Activated CD4-positive, alpha-beta memory T cell treated with anti-CD3 and anti-CD28 coated beads for 36 hours (primary cell): ENCODE results near the gene ATP6V0D1. TPM values are rescaled to one million over a fixed set of nuclear protein-coding genes. Genes with fewer than 3 reads are reported as not detected.

ENCODE experiments used
- CTCF ChIA-PET: fragments of 350-600 bp; sonication (Branson Sonifier 250); formaldehyde crosslinking; loops from one replicate; lab custom pipeline; 2021; ENCODE audit warnings: antibody characterized with exemption, inconsistent platforms; lab: Charles Lee
- POLR2A ChIA-PET: fragments of 350-600 bp; sonication (Branson Sonifier 250); formaldehyde crosslinking; loops from one replicate; lab custom pipeline; 2021; ENCODE audit warnings: antibody characterized with exemption; lab: Charles Lee
- DNase-seq: peaks from one replicate; pipeline ENCODE4 v3.0.0-alpha.2; 2020
- H3K27ac Mint-ChIP-seq: one replicate; pipeline ENCODE4 v1.8.0; 2021; ENCODE audit warnings: mixed read lengths
- H3K27me3 Mint-ChIP-seq: one replicate; pipeline ENCODE4 v1.8.0; 2021; ENCODE audit warnings: mixed read lengths
- H3K36me3 Mint-ChIP-seq: one replicate; pipeline ENCODE4 v1.8.0; 2021; ENCODE audit warnings: mixed read lengths
- H3K4me1 Mint-ChIP-seq: one replicate; pipeline ENCODE4 v1.8.0; 2021; ENCODE audit warnings: low read depth, mixed read lengths
- H3K4me3 Mint-ChIP-seq: one replicate; pipeline ENCODE4 v1.8.0; 2021; ENCODE audit warnings: mild to moderate bottlenecking, mixed read lengths
- H3K9me3 Mint-ChIP-seq: one replicate; pipeline ENCODE4 v1.8.0; 2021; ENCODE audit warnings: mixed read lengths
- intact Hi-C: fragments of 100-400 bp; cut with micrococcal nuclease; formaldehyde crosslinking; loops from one replicate; pipeline ENCODE4 v1.15.1; 2023
- total RNA-seq, 2 experiments: library from RNA; stranded (reverse); gene quantifications; one replicate each; pipeline ENCODE4 v1.2.3, GENCODE V29; 2021

ATP6V0D1 gene
- total RNA-seq, 2 experiments from 2014 or later, result 25.0 to 26.3 TPM

- Mint-ChIP-seq H3K27ac (no peak overlapping the region), H3K9me3 (no peaks in the 10 kb centered on the region), H3K36me3 (no peaks in the 10 kb centered on the region), H3K27me3 (no peaks in the 10 kb centered on the region), H3K4me1 (peaks cover 7% of the 10 kb centered on the region), H3K4me3 (no peak overlapping the region)
- ChIA-PET CTCF (interaction anchor here (0.9 to 1.2 kb wide), 3 partner anchors 12 to 61 kb away, joined by 3 to 4 read pairs (median 4); no protein-coding TSS in a partner anchor), POLR2A (no interaction called here)
- intact Hi-C loops, result no loop called here
- DNase-seq, result no peak
Measured at GRCh38 chr16:67460168-67460567, 20.8 kb downstream of the ATP6V0D1 start.

- Mint-ChIP-seq H3K27ac (no peak overlapping the region), H3K4me3 (no peak overlapping the region), H3K9me3 (no peaks in the 10 kb centered on the region), H3K36me3 (no peaks in the 10 kb centered on the region), H3K4me1 (peaks cover 7% of the 10 kb centered on the region), H3K27me3 (no peaks in the 10 kb centered on the region)
- intact Hi-C loops, result no loop called here
- DNase-seq, result no peak
- ChIA-PET CTCF (interaction anchor here (0.9 to 1.2 kb wide), 3 partner anchors 12 to 60 kb away, joined by 3 to 4 read pairs (median 4); no protein-coding TSS in a partner anchor), POLR2A (no interaction called here)
Measured at GRCh38 chr16:67459861-67460150, 21.2 kb downstream of the ATP6V0D1 start.

- DNase-seq, result no peak
- Mint-ChIP-seq H3K36me3 (no peaks in the 10 kb centered on the region), H3K4me1 (peaks cover 7% of the 10 kb centered on the region), H3K9me3 (no peaks in the 10 kb centered on the region), H3K4me3 (no peak overlapping the region), H3K27ac (no peak overlapping the region), H3K27me3 (no peaks in the 10 kb centered on the region)
- intact Hi-C loops, result no loop called here
- POLR2A ChIA-PET, result no interaction called here
- CTCF ChIA-PET, result interaction anchor here (0.9 to 1.3 kb wide), 4 partner anchors 12 to 60 kb away, joined by 3 to 4 read pairs (median 4); no protein-coding TSS in a partner anchor
Measured at GRCh38 chr16:67459066-67459860, 21.7 kb downstream of the ATP6V0D1 start.

- H3K36me3 Mint-ChIP-seq, result no peaks in the 10 kb centered on the region
- H3K27me3 Mint-ChIP-seq, result no peaks in the 10 kb centered on the region
- intact Hi-C loops, result no loop called here
- ChIA-PET CTCF (interaction anchor here (0.9 to 1.3 kb wide), 2 partner anchors 30 to 31 kb away, joined by 3 to 4 read pairs; no protein-coding TSS in a partner anchor), POLR2A (interaction anchor here (0.6 kb wide), 1 partner anchor 357 kb away, joined by 5 read pairs; no protein-coding TSS in a partner anchor)
- H3K4me3 Mint-ChIP-seq, result no peak overlapping the region
- H3K27ac Mint-ChIP-seq, result no peak overlapping the region
- no peak for DNase-seq
- H3K4me1 Mint-ChIP-seq, result peaks cover 7% of the 10 kb centered on the region
- no peaks in the 10 kb centered on the region for H3K9me3 Mint-ChIP-seq
Measured at GRCh38 chr16:67458121-67458641, 22.8 kb downstream of the ATP6V0D1 start.

GRCh38 chr16:67457611-67458010, 23.3 kb downstream of the ATP6V0D1 start:
- no peak overlapping the region for H3K4me3 Mint-ChIP-seq
- POLR2A ChIA-PET, result no interaction called here
- no peaks in the 10 kb centered on the region for H3K36me3 Mint-ChIP-seq
- CTCF ChIA-PET, result no interaction called here
- no peak for DNase-seq
- no peaks in the 10 kb centered on the region for H3K27me3 Mint-ChIP-seq
- H3K9me3 Mint-ChIP-seq, result no peaks in the 10 kb centered on the region
- no peak overlapping the region for H3K27ac Mint-ChIP-seq
- intact Hi-C loops, result no loop called here
- H3K4me1 Mint-ChIP-seq, result peaks cover 7% of the 10 kb centered on the region

- Mint-ChIP-seq H3K36me3 (no peaks in the 10 kb centered on the region), H3K27ac (no peak overlapping the region)
- POLR2A ChIA-PET, result no interaction called here
Measured at GRCh38 chr16:67456391-67457081, 24.4 kb downstream of the ATP6V0D1 start.

GRCh38 chr16:67454852-67455251, 26.1 kb downstream of the ATP6V0D1 start:
- CTCF ChIA-PET, result interaction anchor here (1.2 to 1.9 kb wide), 2 partner anchors 27 kb away, joined by 6 read pairs; no protein-coding TSS in a partner anchor
- no peaks in the 10 kb centered on the region for H3K9me3 Mint-ChIP-seq
- no peak overlapping the region for H3K4me3 Mint-ChIP-seq
- H3K36me3 Mint-ChIP-seq, result no peaks in the 10 kb centered on the region
- no peak overlapping the region for H3K27ac Mint-ChIP-seq
- intact Hi-C loops, result no loop called here
- POLR2A ChIA-PET, result no interaction called here
- peaks cover 7% of the 10 kb centered on the region for H3K4me1 Mint-ChIP-seq
- H3K27me3 Mint-ChIP-seq, result no peaks in the 10 kb centered on the region
- DNase-seq, result no peak

More at GRCh38 chr16:67456391-67457081, 24.4 kb downstream of the ATP6V0D1 start:
- Mint-ChIP-seq H3K4me1 (peaks cover 7% of the 10 kb centered on the region), H3K4me3 (no peak overlapping the region), H3K27me3 (no peaks in the 10 kb centered on the region), H3K9me3 (no peaks in the 10 kb centered on the region)
- intact Hi-C loops, result no loop called here
- DNase-seq, result no peak
- CTCF ChIA-PET, result interaction anchor here (1.1 to 1.9 kb wide), 5 partner anchors 9 to 195 kb away, joined by 3 to 6 read pairs (median 3); no protein-coding TSS in a partner anchor

- DNase-seq, result no peak
- H3K4me1 Mint-ChIP-seq, result peaks cover 7% of the 10 kb centered on the region
- H3K4me3 Mint-ChIP-seq, result no peak overlapping the region
- ChIA-PET CTCF (interaction anchor here (1.2 to 2.7 kb wide), 2 partner anchors 12 to 26 kb away, joined by 6 to 11 read pairs; no protein-coding TSS in a partner anchor), POLR2A (no interaction called here)
- no peaks in the 10 kb centered on the region for H3K27me3 Mint-ChIP-seq
- intact Hi-C loops, result no loop called here
- H3K36me3 Mint-ChIP-seq, result peaks cover 2% of the 10 kb centered on the region
- H3K27ac Mint-ChIP-seq, result no peak overlapping the region
- no peaks in the 10 kb centered on the region for H3K9me3 Mint-ChIP-seq
Measured at GRCh38 chr16:67454104-67454503, 26.9 kb downstream of the ATP6V0D1 start.

- no peaks in the 10 kb centered on the region for H3K27me3 Mint-ChIP-seq
- POLR2A ChIA-PET, result no interaction called here
- CTCF ChIA-PET, result interaction anchor here (1.5 to 2.7 kb wide), 2 partner anchors 14 to 24 kb away, joined by 5 to 11 read pairs; no protein-coding TSS in a partner anchor
Measured at GRCh38 chr16:67451704-67452435, 29.1 kb downstream of the ATP6V0D1 start.

GRCh38 chr16:67451061-67451703, 29.8 kb downstream of the ATP6V0D1 start:
- intact Hi-C loops, result no loop called here
- Mint-ChIP-seq H3K4me1 (peaks cover under 1% of the 10 kb centered on the region), H3K27ac (no peak overlapping the region), H3K27me3 (no peaks in the 10 kb centered on the region), H3K4me3 (no peak overlapping the region), H3K9me3 (no peaks in the 10 kb centered on the region), H3K36me3 (peaks cover 2% of the 10 kb centered on the region)
- POLR2A ChIA-PET, result interaction anchor here (1.2 kb wide), 1 partner anchor 20 kb away, joined by 4 read pairs; the partner anchor contains the start of gene HSD11B2
- no peak for DNase-seq
- CTCF ChIA-PET, result interaction anchor here (1.1 to 6.2 kb wide), 4 partner anchors 15 to 63 kb away, joined by 3 to 51 read pairs (median 9); no protein-coding TSS in a partner anchor

More at GRCh38 chr16:67451704-67452435, 29.1 kb downstream of the ATP6V0D1 start:
- DNase-seq, result no peak
- Mint-ChIP-seq H3K4me1 (peaks cover 5% of the 10 kb centered on the region), H3K36me3 (peaks cover 2% of the 10 kb centered on the region), H3K4me3 (no peak overlapping the region), H3K27ac (no peak overlapping the region), H3K9me3 (no peaks in the 10 kb centered on the region)
- intact Hi-C loops, result no loop called here

- Mint-ChIP-seq H3K4me1 (no peaks in the 10 kb centered on the region), H3K36me3 (peaks cover 2% of the 10 kb centered on the region), H3K9me3 (no peaks in the 10 kb centered on the region), H3K27me3 (no peaks in the 10 kb centered on the region), H3K27ac (no peak overlapping the region), H3K4me3 (no peak overlapping the region)
- no peak for DNase-seq
- intact Hi-C loops, result no loop called here
- ChIA-PET CTCF (interaction anchor here (0.7 to 6.2 kb wide), 5 partner anchors 17 to 189 kb away, joined by 3 to 51 read pairs (median 3); no protein-coding TSS in a partner anchor), POLR2A (no interaction called here)
Measured at GRCh38 chr16:67449739-67450138, 31.2 kb downstream of the ATP6V0D1 start.
